BJ (cell line): ENCODE measurements around the gene PUS1. TPM values are rescaled to one million over a fixed set of nuclear protein-coding genes. Genes with fewer than 3 reads are reported as not detected.

Source experiments
- CTCF ChIA-PET: fragments of 350-600 bp; formaldehyde crosslinking; extraction: SDS; loops from one replicate; lab custom pipeline; 2021; ENCODE audit warnings: antibody characterized with exemption, inconsistent platforms; lab: Yijun Ruan, JAX
- POLR2A ChIA-PET: fragments of 300-600 bp; sonication (Branson Sonifier 250); formaldehyde crosslinking; extraction: SDS; loops from one replicate; lab custom pipeline; 2021; ENCODE audit warnings: antibody characterized with exemption; lab: Charles Lee
- DNase-seq: peaks from one replicate; pipeline ENCODE4 v3.0.0-alpha.2; 2011; ENCODE audit warnings: low read depth
- H3K27me3 ChIP-seq: 2 replicates; pipeline ENCODE4 v1.6.0; 2011; ENCODE audit warnings: low read length; ENCODE audit not compliant: control insufficient read depth, insufficient read depth
- H3K36me3 ChIP-seq: 2 replicates; pipeline ENCODE4 v1.5.1; 2011; ENCODE audit warnings: low read length; ENCODE audit not compliant: control insufficient read depth, insufficient read depth
- H3K4me3 ChIP-seq: 2 replicates; pipeline ENCODE4 v1.5.1; 2011; ENCODE audit warnings: low read depth, mild to moderate bottlenecking, control low read depth, low read length
- polyA plus RNA-seq: library from polyadenylated mRNA; depleted of rRNA; stranded (reverse); fragments of >200 nt; gene quantifications from 2 replicates; pipeline ENCODE4 v1.2.3, GENCODE V29; 2011
- TF ChIP-seq, protein P1 (sequence below): IDR thresholded peaks from 2 replicates; pipeline ENCODE4 v1.5.1; 2011; ENCODE audit warnings: low read depth, mild to moderate bottlenecking, control low read depth, inconsistent platforms, low read length, moderate library complexity; ENCODE audit not compliant: insufficient read depth

The PUS1 gene
- polyA plus RNA-seq, 1 experiment: 21.2 TPM

DNA sequence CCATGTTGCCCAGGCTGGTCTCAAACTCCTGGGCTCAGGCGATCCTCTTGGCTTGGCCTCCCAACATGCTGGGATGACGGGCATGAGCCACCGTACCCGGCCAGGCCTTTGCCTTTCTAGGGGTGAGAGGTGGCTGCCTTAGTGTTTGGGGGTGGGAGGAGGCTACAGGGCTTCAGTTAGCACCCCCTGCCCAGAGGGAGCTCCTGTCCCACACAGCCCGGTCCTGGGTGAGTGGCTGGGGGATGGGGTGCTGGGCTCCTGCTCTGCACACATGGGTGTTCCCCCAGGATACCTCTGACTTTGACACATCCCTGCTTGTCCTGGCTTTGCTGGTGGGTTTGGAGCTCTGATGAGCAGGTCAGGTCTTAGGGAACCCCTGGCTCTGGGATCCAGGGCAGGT is 24.7 kb upstream of the PUS1 start:
- TF ChIP-seq, protein P1, sequence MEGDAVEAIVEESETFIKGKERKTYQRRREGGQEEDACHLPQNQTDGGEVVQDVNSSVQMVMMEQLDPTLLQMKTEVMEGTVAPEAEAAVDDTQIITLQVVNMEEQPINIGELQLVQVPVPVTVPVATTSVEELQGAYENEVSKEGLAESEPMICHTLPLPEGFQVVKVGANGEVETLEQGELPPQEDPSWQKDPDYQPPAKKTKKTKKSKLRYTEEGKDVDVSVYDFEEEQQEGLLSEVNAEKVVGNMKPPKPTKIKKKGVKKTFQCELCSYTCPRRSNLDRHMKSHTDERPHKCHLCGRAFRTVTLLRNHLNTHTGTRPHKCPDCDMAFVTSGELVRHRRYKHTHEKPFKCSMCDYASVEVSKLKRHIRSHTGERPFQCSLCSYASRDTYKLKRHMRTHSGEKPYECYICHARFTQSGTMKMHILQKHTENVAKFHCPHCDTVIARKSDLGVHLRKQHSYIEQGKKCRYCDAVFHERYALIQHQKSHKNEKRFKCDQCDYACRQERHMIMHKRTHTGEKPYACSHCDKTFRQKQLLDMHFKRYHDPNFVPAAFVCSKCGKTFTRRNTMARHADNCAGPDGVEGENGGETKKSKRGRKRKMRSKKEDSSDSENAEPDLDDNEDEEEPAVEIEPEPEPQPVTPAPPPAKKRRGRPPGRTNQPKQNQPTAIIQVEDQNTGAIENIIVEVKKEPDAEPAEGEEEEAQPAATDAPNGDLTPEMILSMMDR: no peak
- POLR2A ChIA-PET: no interaction called here
- Histone ChIP-seq H3K27me3 (no peaks in the 10 kb centered on the region), H3K4me3 (no peak overlapping the region), H3K36me3 (peaks cover 39% of the 10 kb centered on the region)
- CTCF ChIA-PET: no interaction called here
- no peak for DNase-seq

DNA sequence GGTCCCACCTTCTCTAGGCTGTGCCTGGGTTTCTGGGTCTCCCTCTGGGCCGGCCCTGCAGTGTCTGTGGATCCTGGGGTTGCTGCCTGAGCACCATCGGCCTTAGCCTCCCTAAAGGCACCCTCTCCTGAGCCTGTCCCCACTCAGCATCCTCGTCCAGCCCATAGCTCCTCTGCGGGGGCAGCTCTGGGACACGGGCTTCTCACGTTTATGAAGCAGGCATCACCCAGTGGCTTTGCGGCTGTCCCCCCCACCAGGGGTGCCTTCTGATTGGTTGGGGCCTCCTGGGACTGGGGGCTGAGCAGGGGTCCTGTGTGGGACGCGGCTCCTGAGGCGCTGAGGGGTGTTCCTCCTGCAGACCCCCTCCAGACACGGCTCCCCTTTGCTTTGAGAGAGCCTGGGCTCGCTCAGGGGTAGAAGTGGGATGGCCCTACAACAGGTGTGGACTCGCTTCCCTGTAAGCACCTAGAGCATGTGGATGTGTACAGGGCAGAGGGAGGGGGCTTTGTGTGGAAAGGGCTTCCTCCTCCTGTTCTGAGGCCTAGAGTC is 23.9 kb upstream of the PUS1 start:
- H3K36me3 ChIP-seq: peaks cover 46% of the 10 kb centered on the region
- TF ChIP-seq, protein P1: no peak
- ChIA-PET POLR2A (no interaction called here), CTCF (no interaction called here)
- no peak overlapping the region for H3K4me3 ChIP-seq
- no peak for DNase-seq
- no peaks in the 10 kb centered on the region for H3K27me3 ChIP-seq

DNA sequence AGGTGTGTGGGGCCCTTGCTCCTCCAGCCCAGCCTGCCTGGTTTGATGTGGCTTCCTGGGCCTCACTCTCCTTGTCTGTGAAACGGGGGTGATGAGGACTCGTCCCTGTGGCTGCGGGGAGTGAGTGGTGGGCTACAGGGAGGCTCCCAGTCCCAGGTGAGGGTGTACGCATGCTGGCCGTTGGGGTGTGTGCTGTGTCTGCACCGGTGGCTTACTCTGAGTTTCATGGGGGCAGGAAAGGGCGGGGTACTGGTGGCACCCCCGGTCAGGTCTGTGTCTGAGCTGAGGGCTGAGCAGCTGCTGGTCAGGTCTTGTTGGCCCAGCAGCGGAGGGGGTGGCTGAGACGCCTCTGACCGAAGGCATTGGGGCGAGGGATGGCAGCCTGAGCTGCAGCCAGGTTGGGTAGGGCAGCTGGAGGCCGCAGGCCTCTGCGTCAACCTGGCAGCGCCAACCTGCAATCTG is 23.4 kb upstream of the PUS1 start:
- POLR2A ChIA-PET: no interaction called here
- no peak overlapping the region for H3K4me3 ChIP-seq
- H3K27me3 ChIP-seq: no peaks in the 10 kb centered on the region
- no peak for DNase-seq
- peaks cover 48% of the 10 kb centered on the region for H3K36me3 ChIP-seq
- CTCF ChIA-PET: no interaction called here
- TF ChIP-seq, protein P1: no peak

DNA sequence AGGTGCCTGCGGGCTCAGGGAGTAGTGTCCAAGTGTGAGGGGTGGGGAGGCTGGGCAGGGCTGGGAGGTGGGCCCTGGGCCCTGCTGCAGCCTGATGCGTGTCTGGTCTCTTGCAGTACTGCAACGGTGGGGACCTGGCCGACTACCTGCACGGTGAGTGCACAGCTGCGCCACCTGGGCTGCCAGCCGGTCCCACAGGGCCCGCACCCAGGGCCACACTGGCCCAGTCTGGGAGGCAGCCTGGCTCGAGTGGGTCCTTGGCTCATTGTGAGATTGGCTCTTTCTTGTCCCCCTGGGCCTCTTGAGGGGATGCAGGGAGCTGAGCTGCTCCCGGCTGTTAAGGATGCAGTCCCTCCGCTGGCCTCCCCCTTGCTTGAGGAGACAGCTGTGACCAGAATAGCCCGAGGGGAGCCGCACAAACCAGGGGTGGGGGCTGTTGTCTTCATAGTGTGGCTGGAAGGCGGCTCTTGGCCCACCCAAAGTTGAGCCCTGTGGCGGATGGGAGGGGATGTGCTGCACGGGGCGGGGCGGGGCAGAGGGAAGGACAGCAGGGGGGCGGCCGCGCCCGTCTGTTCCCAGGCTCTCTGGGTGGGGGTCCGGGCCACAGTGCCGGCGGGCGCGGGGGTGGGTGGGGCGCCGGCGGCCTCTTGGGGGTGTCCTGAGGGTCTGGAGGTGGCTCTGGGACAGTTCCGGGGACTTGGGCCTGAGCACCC is 21.5 kb upstream of the PUS1 start:
- TF ChIP-seq, protein P1: no peak
- Histone ChIP-seq H3K4me3 (no peak overlapping the region), H3K27me3 (no peaks in the 10 kb centered on the region), H3K36me3 (peaks cover 58% of the 10 kb centered on the region)
- DNase-seq: no peak
- ChIA-PET POLR2A (no interaction called here), CTCF (no interaction called here)

DNA sequence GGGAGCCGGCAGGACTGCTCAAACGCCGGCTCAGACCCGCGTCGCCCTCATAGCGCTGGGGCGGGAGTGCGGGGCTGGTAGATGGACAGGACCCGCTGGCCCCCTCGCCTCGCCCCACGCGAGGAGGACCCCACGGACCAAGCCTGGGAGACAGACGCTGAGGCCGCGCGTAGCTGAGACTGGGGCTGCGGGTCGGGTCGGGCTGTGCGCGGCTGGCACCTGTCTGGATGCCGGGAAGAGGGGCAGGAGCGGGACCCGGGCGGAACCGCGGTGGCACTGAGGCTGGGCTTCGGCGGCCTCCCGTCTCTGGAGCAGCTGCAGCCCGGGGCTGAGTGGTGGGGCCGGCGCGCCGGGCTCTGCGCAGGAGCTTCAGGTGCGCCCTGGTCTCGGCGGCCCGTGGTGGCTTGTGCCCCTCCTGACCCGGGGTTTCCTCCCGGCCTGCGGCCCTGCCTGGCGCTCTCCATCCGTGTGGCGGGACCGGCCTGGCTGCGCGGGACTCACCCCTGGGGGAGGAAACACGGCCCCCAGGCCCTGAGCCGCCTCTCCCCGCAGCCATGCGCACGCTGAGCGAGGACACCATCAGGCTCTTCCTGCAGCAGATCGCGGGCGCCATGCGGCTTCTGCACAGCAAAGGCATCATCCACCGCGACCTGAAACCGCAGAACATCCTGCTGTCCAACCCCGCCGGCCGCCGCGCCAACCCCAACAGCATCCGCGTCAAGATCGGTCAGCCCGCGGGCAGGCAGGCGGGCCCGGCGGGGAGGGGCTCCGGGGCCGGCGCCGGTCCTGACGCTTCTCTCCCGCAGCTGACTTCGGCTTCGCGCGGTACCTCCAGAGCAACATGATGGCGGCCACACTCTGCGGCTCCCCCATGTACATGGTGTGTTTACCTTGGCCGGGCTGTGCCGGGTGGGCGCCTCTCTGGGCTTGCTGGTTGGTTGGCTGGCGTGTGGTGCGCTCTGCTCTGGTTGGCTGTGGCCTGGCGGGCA is 20.7 kb upstream of the PUS1 start:
- CTCF ChIA-PET: no interaction called here
- no peak for DNase-seq
- H3K27me3 ChIP-seq: no peaks in the 10 kb centered on the region
- H3K36me3 ChIP-seq: peaks cover 59% of the 10 kb centered on the region
- H3K4me3 ChIP-seq: no peak overlapping the region
- TF ChIP-seq, protein P1: no peak
- POLR2A ChIA-PET: no interaction called here
